Non-pigmented ciliary epithelial cell (primary cell): ENCODE measurements around the gene NCOA7.

Experiments used
- DNase-seq: peaks from one replicate; pipeline ENCODE4 v3.0.0-alpha.2; 2010; ENCODE audit warnings: low read depth

Gene NCOA7, protein sequence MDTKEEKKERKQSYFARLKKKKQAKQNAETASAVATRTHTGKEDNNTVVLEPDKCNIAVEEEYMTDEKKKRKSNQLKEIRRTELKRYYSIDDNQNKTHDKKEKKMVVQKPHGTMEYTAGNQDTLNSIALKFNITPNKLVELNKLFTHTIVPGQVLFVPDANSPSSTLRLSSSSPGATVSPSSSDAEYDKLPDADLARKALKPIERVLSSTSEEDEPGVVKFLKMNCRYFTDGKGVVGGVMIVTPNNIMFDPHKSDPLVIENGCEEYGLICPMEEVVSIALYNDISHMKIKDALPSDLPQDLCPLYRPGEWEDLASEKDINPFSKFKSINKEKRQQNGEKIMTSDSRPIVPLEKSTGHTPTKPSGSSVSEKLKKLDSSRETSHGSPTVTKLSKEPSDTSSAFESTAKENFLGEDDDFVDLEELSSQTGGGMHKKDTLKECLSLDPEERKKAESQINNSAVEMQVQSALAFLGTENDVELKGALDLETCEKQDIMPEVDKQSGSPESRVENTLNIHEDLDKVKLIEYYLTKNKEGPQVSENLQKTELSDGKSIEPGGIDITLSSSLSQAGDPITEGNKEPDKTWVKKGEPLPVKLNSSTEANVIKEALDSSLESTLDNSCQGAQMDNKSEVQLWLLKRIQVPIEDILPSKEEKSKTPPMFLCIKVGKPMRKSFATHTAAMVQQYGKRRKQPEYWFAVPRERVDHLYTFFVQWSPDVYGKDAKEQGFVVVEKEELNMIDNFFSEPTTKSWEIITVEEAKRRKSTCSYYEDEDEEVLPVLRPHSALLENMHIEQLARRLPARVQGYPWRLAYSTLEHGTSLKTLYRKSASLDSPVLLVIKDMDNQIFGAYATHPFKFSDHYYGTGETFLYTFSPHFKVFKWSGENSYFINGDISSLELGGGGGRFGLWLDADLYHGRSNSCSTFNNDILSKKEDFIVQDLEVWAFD

DNA sequence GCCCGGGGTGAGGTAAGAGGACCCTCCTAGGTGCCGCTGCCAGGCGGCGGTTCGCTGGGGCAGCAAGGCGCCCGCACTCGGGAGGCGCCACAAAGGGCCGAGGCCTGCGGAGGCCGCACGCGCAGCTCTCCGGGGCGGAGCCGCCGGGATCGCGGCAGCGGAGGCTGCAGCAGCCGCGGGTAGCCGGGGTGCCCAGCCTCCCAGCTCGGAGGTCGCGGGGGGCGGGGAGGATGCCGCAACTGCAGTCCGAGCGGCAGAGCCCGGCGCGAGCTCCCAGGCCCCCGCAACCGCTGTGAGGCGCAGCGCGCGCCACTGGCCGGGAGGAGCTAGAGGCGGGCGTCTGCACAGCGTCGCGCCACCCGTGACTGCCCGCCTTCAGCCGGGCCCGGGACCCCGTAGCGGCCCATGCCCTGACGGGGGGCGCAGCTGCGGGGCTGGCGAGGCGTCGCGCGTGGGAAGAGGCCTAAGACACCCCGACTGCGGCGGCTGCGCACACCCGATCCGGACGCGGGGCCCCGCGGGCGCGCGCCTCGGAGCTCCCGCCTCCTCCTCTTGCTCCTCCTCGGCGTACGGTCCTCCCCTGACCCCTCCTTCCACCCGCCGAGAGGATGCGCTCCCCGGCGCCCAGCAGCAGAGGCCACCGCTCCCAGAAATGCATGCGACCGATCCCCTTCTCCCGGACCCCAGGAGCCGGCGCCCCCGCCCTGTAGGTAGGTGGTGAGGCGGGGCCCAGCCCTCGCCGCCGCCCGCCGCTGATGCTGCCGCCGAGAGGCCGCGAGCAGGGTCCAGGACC lies at the start of gene NCOA7:
NCOA7 (plus strand) TSS at position 603 of the 793 bp plus-strand sequence. CDS start 24,395 bp downstream, outside the sequence.
- no peak for DNase-seq

DNA sequence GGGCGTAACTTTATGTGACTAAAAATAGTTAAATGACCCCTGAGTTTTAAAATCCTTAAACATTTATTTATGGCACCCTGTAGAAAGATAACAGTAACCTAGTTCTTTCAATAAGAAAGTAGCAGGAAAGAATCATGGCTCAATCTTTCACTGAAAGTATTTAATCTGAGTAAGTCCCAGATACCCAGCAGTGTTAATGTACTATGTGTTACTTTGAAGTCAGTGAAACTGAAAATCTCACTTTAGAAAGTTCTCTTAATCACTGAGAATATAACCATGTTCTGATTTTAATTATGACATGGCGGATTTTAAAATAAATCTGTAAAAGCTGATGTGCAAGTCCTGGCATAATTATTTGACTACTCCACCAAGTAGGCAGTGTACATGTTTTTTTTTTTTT lies 49.4 kb upstream of the NCOA7 start:
- no peak for DNase-seq

DNA sequence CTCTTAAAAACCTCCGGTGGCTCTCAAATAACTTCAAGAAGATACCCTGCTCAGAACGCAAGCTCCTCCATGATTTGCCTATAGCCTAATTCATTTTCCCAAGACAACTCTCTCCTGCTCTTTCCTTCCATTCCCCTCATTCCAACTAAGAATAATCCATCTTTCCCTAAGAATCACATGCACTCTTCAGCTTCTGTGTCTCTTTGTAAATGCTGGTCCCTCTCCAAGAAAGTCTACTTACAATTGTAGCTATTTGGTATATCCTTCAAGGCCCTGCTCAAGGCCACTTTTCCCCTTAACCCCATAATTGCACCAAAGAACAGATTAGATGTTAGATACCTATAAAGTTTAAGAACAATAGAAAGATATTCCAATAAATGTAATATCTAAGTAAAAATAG lies 48.7 kb upstream of the NCOA7 start:
- no peak for DNase-seq

DNA sequence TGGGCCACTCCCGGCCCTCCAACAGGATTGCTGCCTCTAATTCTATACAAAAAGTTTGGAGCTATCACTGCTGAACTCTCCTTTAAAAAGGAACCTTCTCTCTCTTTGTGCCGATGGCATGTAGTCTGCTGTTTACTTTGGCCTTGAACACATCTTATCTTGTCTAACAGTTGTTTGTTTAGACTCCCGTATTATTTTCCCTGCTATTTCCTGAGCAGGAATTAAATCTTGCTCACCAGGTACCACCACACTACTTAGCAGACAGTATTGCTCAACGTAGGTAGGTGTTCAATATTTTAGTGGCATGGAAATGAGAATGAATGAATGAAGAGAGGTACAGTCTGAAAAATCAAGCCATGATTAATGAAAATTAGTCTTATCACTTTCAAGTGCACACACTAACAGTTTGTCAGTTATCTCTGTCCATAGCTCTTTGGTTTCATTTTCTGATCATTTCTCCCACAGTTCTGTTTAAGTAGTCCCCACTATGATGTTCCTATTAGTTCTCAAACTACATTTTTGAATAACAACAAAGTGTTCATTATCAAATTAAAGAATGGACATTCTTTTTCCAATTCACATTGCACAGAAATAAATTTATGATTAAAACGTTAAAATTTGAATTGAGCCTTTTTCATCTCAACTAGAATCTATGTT lies 48.2 kb upstream of the NCOA7 start:
- DNase-seq = no peak

DNA sequence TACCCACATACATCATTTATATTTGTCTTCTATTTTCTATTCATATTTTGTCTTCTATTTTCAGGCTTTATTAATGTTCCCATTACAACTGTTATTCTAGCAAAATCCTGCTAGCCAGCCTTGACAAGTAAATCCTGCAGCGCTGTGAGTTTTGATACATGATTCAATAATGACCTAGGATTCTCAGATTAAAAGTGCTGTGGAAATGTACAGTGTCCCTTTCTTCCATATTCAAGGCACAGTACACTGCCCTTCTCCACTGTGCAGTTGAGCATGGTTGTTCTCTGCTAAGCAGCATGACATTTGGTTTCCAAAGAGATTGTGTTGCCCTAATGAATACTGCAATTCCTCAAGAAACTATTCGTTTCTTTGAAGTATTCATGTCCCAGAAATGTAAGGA lies 47.2 kb upstream of the NCOA7 start:
- no peak for DNase-seq

DNA sequence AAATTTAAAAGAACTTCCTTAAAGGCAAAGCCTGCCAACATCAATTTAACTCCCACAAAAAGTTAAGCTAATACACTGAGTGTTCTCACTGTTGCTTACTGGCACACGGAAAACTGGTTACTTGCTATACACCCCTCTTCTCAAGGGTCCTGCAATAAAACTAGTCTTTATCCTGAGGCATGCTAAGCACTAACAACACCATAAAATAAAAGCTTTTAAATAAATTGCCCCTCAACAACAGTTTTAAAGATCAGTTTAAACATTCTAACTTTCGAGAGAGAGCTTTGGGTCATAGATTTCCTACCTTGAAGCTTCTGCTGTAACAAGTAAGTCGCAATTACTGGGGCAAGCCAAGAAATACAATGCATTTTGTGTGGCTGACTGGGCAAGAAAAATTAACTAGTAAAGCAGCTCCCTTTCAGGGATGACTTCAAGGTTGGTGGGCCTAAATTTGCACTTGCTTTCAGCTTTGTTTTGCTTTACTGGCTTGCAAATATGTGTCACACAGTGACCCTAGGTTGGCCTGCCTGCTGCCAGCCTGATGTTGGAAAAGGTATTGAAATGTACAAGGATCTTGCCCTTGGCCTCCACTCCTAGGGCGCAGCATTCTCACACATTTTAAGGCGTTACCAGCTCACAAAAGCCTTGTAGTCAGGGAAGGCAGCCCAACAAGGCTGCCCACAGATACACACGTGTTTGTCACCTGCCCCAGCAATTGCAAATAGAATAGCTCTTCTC lies 45.3 kb upstream of the NCOA7 start:
- no peak for DNase-seq

DNA sequence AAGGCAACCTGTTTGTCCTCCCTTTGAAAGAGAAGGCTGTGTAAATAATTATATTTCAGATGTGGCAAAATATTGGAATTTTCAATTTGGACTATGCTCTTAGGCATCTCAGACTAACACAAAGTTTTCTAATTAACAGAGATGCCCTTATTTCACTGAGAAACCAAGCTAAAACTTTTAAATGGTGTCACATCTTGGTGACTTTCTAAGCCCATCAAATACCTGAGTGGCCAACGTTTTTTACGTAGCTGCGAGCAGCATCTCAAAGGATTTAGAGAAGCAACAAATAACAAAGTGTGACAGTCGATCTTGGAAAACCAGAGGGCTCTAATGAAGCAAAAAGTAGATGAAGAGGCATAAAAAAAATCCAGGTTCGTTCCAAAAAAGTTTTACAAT lies 44.7 kb upstream of the NCOA7 start:
- DNase-seq = no peak

DNA sequence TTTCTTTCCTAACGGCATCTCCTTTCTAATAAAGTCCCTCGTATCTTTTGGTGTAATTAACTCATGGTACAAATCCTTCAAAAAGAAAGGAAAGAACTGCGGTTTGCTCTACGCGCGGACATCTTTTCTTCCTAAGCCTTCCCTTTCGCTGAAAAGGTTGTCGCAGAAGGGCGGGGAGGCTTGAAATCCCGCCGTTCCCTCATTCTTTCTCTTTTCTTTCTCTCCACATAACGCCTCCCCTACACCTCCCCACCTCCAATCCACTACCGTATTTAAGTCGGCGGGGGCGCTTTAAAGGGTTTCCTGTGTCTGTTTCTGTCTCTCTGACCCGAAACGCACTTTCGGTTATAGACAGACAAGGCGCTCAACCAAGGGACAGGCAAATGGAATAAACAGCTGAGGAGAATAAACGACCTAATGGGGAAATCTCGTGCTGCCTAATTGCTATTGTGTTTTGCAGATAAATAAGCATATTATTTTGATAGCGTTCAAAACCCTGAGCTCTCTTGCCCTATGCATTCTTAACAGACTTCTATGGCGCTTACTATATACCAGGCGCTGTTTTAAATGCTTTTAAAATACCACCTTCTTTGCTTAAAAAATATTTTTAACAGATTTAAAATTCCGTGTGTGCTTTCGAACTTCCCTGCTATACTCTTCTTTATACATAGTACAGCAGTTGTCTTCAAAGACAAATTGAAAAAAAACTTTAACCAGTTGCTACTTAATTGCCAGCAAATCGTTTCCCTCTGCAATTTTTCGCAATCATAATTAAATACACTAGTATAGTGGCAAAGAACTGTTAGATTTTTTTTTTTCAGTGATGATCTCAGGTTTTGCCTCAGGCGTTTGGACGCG lies 43.8 kb upstream of the NCOA7 start:
- peak; percentile 13 for DNase-seq

DNA sequence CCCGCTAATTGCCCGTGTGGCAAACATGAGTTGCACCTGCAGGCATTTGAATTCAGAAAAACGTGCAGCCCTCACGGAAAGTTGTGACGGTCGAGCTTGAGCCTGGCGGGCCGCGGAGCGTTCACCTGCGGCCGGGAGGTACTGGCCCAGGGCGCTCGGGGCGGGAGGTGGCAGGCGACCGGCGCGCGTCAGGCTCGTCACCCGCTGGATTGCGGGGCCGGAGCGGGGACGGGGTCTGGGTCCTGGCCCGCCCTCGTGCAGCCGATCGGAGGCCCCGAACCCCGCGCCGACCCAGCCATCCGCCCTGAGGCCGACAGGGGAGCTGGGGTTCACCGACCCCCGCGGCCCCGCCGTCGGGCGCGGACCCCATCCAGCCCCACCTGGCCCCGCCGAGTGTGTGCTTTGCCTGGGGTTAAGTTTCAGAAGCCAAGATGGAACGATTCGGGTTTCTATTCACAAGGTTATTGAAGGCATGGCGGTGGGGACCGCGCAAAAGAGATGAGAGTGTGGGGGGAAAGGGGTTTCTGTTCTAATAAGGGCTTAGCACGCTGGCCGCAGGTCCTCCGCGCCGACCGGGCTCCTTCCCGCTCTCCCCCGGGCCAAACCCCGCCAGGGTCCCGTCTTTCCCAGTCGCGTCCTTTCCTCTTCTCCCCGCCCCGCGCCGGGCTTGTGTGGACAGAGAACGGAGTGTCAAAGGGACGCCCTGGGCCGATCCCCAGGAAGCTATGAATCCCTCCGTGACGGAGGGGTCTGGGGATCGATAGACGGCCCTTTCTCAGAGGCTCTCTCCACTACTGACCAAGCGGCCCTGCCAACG lies 43.0 kb upstream of the NCOA7 start:
- no peak for DNase-seq

DNA sequence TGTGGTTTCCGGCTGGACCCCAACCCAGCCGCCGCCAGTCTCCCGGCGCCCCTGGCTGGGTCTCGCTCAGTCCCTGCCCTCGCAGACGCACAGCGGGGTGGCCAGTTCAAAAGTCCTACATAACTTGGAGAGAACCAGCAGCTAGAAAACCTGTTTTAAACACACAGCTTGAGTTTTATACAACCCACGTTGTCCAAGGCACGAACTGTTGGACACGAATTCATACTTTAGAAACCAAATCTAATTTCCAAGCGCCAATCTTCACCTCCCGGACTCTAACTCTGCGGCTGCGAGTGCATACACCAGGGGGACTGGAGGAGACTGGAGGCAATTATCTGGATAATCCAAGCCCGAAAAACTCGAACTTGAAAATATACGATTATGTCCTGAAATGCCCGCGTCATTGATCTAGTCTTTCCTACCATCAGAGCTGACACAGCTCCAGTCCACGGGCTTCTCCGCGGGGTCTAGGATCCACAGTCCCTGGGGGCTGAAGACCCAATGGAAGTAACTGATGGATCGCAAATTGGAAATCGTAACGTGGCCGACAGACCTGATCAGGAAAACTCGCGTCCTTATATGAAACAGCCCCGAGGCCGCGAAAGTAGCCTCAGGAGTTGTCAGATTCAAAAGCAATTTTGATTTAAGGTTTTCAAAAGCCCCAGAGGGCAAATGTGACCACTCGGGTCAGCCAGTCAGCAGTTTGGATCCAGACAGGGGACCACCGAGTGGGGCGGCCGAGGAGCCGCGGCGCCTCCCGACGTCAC lies 42.2 kb upstream of the NCOA7 start:
- no peak for DNase-seq

DNA sequence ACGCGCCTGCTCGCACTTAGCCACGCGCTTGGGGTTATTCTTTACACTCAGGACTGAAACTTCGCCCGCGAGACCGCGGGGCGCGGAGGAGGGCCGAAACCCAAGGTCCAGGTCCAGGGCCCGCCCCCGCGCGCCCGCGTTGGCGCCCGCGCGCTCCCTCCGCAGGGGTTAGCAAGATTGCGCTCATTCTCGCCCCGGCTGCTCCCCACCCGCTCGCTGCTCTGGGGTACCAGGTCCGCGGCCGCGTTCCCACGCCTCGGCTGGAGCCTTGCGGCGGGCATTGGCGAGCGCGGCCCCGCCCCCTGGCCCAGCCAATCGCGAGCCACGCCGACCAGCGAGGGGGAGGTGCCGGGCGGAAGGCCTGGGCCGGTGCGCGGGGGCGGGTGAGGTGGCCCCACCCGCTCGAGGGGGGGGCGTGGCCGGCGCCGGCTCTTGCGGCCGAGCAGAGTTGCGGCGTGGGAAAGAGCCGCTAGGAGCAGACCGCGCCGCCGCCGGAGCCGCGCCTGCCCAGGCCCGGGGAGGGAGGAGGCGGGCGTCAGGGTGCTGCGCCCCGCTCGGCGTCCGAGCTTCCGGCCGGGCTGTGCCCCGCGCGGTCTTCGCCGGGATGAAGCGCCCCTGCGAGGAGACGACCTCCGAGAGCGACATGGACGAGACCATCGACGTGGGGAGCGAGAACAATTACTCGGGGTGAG lies 41.4 kb upstream of the NCOA7 start, which contains the start of gene HEY2:
HEY2 (plus strand) TSS at position 460 of the 692 bp plus-strand sequence; CDS start at position 605, 145 bp downstream.
- peak; percentile 35 for DNase-seq

DNA sequence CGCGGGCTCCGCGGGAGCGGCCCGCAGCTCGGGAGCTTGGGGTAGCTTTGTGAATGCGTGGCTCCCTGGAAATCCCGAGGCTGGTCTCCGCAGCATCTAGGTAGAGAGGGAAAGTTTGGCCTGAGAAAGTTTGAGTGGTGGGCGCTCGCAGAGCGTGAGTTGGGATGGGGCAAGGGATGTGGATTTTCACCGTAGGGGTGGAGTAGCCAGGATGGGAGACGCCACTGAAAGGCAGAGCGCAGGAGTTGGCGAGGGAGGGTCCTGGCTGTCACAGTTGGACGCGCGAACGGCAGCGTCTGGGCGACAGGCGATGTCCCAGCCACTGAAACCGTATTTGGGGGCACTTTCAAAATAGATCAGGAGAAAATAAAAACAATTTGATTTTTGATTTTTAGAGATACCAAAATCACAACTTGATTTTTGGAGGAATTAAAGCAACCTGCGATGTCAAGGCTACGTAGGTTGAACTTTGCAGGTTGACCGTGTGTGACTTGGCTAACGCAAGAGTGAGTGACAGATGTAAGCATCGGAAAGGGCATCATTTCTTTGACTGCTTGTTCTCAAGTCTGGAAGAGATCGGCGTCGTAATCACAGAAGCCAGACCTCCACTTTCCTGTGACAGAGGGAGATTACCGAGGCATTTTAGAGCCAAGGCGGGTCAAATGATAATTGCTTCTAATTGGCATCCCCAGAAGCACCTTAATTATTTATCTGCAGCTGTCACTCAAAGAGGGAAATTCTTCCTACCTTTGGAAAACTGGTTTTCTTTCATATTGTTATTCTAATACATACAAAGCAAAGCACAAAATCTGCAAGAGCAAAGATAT lies 40.7 kb upstream of the NCOA7 start:
- no peak for DNase-seq

DNA sequence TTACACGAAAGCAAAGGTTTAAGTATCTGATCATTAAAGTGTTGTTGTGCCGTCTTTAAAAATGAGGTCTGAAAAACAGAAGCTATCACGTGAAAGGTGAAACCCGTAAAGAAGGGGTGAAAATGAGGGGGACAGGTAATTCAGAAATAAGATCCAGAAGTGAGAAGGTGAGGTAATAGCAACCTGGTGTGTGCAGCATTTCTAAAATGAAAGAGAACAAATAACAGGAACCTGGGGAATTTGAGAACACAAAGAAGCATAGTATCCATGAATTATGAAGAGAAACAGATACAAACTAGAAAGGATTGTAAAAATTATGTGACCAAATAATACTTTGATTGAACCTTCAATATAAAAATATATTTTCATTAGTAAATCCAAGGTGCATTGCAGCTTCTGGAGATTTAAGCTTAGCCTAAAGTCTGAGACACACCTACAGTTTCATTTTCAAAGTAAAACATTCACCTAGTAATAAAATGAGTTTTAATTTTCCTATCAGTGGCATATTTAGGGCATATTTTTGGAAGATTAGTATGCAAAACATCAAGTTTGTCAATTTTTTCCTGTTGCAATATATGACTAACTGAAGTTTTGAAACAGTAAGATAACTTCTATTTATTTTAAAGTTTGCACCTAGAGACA lies 39.9 kb upstream of the NCOA7 start:
- DNase-seq = no peak

DNA sequence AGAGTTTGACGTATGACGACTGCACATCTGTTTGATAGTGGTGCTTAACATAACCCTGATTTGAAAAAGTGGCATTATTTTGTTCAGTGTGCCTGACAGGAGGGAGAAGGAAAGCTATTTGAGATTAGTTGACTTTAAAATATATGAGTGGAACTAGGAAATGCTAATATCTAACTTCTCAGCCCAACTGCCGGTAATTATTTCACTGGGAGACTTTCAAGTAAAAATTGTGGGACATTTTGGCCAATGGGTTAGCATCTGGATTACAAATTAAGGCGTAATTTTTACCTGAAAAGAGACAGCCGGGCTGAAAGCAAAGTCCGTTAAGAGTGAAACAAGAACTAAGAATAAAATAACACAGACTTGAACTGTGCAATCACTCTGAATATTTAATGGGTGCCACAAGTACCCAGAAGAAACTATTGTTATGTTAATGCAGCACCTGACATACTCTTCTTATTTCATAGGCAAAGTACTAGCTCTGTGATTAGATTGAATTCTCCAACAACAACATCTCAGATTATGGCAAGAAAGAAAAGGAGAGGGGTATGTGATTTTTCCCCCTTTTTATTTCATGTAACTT lies 39.3 kb upstream of the NCOA7 start:
- no peak for DNase-seq

DNA sequence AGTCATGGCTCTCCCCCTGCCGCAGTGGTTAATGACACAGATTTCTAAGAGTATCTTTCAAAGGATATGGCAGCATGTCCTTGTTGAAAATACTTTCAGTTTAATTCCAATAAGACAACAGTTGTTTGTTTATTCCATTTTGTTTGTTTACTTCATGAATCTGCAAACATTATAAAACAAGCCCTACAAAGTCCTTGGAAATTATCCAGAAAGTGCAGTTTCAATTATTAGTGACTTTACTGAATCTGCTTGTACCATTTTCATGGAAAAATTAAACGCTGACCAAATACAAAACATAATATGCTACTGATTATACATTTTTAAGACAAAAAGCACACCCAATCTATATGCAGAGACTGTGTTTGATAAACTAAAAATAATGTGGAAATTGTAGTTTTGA lies 38.0 kb upstream of the NCOA7 start:
- no peak for DNase-seq
